ENCODE measurements around the gene NPR2.
A peak's percentile ranks its signal among the peaks of the same experiment; 100 is the strongest.

Gene NPR2

GRCh38 chr9:35801328-35802128 is 10.1 kb downstream of the NPR2 start:
- no peak for DNase-seq

DNA sequence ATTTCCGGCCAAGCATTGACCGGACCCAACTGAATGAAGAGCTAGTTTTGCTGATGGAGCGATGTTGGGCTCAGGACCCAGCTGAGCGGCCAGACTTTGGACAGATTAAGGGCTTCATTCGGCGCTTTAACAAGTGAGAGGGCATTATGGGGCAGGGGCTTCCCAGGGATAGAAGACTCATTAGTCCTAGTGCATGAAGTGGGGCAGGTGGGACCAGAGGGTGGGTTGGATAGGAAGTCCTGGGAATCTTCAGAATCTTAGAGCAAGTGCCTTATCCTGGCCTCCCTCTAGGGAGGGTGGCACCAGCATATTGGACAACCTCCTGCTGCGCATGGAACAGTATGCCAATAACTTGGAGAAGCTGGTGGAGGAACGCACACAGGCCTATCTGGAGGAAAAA is 14.7 kb downstream of the NPR2 start:
- DNase-seq, result no peak

DNA sequence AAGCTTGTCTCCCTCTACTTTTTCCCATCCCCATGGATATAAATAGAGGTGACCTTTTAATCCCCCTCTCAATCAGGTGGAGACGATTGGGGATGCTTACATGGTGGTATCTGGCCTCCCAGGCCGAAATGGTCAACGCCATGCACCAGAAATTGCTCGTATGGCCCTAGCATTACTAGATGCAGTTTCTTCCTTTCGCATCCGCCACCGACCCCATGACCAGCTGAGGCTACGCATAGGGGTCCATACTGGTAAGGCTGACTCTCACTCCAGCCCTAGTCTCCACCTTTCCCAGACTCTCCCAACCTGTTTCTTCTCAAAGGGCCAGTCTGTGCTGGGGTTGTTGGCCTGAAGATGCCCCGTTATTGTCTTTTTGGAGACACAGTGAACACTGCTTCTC is 17.0 kb downstream of the NPR2 start:
- no peak for DNase-seq

DNA sequence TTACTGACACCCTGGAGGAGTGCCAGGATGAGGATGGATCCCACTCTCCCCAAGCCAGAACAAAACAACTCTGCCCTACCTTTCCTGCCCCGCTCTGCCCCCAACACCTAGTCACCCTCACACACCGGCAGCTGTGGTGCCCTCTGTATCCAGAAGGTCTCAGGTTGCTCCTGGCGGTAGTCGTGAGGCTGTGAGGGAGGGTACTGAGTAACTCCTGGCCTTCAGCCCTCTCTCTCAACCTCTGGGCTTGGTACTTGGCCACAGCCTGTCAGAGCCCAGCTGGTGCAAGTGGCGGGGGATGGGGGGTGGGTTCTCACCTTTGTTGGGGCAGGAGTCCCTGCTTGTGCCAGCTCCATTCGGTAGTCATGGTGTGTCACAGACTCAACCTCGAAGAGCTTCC is 18.7 kb downstream of the NPR2 start:
- DNase-seq, result no peak

- no peak for DNase-seq
These were observed 20.1 kb downstream of the NPR2 start for GRCh38 chr9:35811381-35812024.

DNA sequence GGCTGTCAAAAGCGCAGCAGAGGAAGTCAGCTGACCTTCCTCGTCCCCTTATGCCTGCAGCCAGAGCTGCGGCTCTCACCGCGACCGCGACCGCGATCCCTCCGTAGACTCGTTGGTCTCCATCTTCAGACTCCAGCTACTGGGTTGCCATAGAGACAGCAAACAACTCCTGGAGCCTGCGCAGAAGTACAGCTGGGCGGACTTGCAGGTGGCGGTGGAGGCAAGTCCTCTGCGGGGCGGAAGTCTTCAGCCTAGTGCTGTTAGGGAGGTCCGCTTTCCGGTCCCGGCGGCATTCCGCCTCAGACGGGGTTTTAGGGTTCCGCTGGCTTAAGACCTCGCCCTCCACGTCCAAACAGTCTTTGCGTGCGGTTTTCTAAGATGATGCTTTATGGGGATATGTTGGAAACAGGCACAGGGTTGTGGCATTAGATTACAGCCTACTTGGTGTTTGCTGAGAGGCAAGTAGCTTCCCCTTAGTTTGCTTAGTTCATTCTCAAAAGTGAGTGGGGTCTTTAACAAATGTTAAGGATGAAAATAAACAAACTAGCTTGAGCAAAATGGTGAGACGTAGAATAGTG is 20.7 kb downstream of the NPR2 start, which contains the start of gene SPAG8:
TSS of gene SPAG8 (minus strand) at position 238 of the 578 bp plus-strand sequence. CDS start at position 123, 115 bp downstream.
- peak; percentile 89 for DNase-seq

- DNase-seq, result no peak
These were observed 22.2 kb downstream of the NPR2 start for GRCh38 chr9:35813434-35814105.

GRCh38 chr9:35814106-35814840 is 22.9 kb downstream of the NPR2 start:
- DNase-seq, result no peak

DNA sequence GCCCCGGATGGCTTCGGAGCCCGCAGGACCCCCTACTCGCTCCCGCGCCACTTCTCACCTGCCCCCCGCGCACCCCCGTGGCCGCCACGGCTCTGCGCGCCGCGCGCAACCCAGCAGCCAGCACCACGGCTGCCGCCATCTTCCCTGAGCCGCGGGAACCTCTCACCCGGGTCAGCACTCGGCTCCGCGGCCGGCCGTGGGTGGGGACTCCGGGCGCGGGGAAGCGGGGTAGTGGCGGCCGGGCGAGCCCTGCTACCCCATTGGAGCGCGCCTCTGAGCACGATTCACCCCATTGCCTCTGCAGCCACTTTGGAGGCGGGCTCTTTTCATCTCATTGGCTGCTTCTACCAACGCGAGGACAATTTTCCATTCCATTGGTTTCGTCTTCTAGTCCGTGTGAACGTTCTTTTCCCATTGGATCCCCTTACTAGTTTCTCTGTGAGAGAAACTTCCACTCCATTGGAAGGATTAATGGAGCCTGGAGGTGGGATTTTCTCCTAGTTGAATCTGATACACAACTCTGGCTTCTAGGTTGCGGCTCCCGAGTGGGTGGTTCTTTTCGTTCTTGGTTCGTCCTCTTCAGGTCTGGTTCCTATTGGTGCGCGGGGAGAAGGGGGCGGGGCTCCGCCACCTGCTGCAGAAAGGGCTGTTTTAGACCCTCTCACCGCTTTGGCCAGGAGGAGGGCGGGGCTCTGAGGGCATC is 23.6 kb downstream of the NPR2 start, which contains the start of gene HINT2:
TSS of gene HINT2 (minus strand) at position 202 of the 703 bp plus-strand sequence. CDS start at position 139, 63 bp downstream.
- peak; percentile 98 for DNase-seq

GRCh38 chr9:35816708-35817107 is 25.3 kb downstream of the NPR2 start:
- DNase-seq, result no peak

DNA sequence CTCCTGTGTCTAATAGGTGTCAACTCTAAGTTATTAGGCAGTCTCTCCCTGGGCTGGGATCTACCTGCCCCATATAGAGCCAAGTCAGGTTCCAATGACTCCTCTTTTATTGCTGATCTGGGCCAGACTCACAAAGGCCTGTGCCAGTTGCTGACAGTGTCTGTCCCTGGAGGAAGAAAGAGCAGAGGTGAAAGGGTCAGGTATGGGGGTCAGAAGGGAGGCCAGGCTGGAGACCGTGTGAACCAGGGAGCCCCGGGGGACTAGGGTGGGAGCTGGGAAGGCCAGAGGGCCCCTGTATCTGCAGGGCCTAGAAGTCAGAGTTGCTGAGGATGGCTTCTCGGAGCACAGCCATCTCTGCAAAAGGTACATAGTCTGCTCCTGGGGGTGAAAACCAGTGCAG is 26.9 kb downstream of the NPR2 start:
- DNase-seq, result no peak

DNA sequence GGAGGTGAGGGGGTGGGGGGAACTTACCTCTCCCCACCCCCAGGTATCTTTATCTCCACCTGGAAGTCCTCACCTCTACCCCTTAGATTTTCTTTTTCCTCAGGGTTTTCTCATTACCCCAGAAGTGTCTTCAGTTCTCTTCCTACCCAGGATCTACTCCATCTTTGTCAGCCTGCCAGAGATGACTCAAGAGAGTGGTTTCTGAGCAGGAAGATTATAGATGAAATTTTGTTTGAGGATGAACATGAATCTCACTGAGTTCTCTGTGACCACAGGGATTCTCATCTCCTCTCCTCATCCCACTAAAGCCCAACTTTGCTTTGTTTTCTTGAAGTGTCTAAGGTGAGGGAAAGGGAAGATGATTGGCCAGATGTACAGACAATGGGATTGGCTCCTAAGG is 28.7 kb downstream of the NPR2 start:
- no peak for DNase-seq

GRCh38 chr9:35822926-35823325 is 31.5 kb downstream of the NPR2 start:
- no peak for DNase-seq

GRCh38 chr9:35826071-35826701 is 34.8 kb downstream of the NPR2 start:
- DNase-seq, result no peak

GRCh38 chr9:35827486-35827885 is 36.1 kb downstream of the NPR2 start:
- no peak for DNase-seq

GRCh38 chr9:35828716-35829083 is 37.3 kb downstream of the NPR2 start, which contains the start of gene FAM221B:
Gene FAM221B, minus strand, starts transcription at chr9:35828732. Its CDS starts 2,571 bp downstream, at chr9:35826161.
- peak; percentile 24 for DNase-seq

DNA sequence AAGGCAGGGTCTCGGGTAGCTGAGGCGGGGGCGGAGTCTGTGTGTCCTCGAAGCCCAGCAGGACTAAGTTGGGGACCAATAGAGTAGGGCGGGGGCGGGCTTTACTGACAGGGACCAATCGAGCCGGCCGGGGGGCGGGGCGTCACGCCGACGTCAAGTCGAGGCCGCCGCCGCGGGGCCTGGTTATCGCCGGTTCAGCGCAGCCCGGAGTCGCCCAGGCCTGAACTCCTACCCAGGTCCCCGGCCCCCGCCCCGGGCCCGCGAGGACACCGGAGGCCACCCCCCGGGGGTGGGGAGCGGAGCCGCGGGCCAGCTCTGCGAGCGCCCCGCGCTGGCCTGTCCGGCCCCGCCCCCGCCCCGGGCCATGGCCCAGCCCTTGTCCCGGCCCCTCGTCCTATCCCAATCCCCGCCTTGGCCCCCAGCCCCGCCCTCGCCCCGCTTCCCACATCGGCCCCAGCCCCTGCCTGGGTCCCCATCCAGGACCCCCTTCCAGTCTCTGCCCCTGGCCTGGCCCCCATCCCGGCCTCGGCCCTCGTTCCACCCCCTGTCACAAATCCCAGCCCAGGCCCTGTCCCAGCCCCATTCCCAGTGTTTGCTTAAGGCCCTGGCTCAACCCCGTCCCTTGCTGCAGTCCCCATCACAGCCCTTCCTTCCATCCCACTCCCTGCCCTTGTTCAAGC is 37.8 kb downstream of the NPR2 start, which contains the start of gene TMEM8B:
TSS of gene TMEM8B (plus strand) at position 145 of the 680 bp plus-strand sequence. CDS start at position 365, 220 bp downstream.
- DNase-seq, result peak; percentile 97

DNA sequence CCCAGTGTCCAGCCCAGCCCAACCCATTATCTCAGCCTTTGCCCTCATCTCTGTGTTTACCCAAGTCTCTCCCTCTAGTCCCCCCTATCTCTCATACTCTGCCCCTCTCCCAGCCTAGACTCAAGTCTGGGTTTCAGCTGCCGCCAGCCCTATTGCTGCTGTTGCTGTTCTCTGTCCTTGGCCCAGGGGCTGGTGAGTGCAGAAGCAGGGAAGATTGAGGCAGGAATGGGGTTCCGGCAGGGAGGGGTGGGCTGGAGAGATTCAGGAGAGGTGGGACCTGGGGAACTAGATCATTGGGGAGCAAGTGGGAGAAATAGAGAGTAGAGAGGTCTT is 38.3 kb downstream of the NPR2 start:
- DNase-seq, result no peak

DNA sequence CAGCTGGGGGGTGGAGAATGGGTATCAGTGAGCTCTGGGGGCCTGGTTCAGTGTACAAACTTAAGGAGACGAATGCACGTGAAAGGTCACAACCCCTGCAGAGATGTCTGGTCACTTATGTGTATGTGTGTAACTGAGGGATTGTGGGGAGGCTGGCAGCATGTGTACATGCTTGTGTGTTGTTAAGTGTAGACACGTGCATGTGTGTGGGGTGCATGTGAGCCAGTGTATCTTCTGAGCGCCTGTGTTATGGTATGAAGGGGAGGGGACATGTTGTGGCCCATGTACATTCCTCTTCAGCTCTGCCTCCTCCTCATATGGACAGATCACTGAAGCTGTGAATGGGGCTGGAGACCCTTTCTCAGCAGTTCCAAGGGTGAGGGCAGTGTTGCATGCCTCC is 39.6 kb downstream of the NPR2 start:
- no peak for DNase-seq

DNA sequence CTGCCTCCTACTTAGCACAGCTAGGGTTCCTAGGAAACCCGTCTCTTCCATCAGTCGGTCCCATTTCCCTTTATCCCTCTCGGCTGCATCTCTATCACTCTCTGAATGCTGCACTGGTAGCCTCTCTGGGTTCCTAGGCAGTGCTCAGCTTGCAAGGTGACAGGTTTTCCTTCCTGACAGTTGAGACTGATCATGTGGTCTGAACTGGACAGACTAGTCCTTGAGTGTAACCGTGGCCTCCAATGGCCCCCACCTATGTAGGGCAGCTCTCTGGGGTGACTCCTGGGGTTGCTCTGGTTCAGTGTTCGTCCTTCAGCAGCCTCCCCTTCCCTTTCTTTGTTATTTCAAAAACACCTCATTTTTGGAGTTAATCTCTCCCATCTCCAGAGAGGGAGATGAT is 41.4 kb downstream of the NPR2 start:
- DNase-seq, result no peak

Measured in stimulated activated CD4-positive, alpha-beta T cell treated with anti-CD3 and anti-CD28 coated beads, Interleukin-4, amount 100 ng/mL, for 1 hour (primary cell).